ENCODE results near the gene SND1. TPM values are rescaled to one million over a fixed set of nuclear protein-coding genes. Genes with fewer than 3 reads are reported as not detected.

SND1 gene
- total RNA-seq, 4 donors from 2014 or later: 70.8 to 141 (median 85.7) TPM

DNA sequence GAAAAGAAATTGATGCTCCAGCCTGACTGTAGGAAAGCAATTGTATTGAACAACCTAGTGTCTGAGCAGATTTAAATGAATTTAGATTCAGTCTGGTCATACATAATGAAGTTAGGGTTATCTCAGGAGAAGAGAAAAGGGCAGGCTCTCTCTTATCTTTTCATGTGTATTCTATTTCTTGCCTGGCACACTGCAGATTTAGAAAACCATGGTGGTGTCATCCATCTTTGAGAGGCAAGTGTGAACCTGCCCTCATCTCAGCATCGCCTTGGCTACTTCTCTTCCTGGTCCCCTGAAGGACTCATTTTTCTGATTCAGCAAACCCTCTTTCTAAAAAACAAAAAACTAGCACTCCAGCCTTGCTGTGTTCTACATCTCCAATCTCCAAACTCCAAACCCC, 241.6 kb downstream of the SND1 start:
- H3K9me3 ChIP-seq: no peaks in the 10 kb centered on the region
- H3K27ac ChIP-seq: no peak overlapping the region
- DNase-seq (ENCODE audit: low spot score in 2 of 2): no peak
- H3K27me3 ChIP-seq: no peaks in the 10 kb centered on the region
- 96 to 98% methylated on average over 1 of the region's 1 CpG for WGBS, 2 donors
- no peak overlapping the region for H3K4me3 ChIP-seq
- H3K4me1 ChIP-seq: peaks cover 0 to 40% (median 10%) of the 10 kb centered on the region in 4 donors
- TF ChIP-seq EP300 (IDR thresholded peaks at IDR 0.05) (no peak), POLR2A (IDR thresholded peaks at IDR 0.05) (no peak)
- TF ChIP-seq, protein P1, sequence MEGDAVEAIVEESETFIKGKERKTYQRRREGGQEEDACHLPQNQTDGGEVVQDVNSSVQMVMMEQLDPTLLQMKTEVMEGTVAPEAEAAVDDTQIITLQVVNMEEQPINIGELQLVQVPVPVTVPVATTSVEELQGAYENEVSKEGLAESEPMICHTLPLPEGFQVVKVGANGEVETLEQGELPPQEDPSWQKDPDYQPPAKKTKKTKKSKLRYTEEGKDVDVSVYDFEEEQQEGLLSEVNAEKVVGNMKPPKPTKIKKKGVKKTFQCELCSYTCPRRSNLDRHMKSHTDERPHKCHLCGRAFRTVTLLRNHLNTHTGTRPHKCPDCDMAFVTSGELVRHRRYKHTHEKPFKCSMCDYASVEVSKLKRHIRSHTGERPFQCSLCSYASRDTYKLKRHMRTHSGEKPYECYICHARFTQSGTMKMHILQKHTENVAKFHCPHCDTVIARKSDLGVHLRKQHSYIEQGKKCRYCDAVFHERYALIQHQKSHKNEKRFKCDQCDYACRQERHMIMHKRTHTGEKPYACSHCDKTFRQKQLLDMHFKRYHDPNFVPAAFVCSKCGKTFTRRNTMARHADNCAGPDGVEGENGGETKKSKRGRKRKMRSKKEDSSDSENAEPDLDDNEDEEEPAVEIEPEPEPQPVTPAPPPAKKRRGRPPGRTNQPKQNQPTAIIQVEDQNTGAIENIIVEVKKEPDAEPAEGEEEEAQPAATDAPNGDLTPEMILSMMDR (IDR thresholded peaks at IDR 0.05): no peak
- peaks cover 0 to 7% (median 0%) of the 10 kb centered on the region in 3 donors for H3K36me3 ChIP-seq

DNA sequence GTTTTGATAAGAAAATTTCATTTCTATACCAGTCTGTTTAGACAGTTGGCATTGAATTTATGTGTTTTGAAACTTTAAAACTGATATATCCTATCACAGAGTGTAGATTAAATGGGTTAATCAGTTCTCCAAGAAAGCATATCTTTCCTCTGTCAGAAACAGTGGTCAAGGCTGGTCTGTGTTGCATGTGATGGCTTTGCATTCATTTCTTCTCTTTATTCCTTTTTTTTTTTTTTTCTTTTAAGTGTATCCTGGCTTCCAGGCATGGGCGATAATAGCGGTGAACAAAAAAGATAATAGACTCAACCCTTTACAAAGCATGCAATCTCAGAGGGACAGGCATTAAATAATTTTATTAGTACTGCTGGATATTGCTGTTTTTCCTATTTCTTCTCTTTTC, 242.6 kb downstream of the SND1 start:
- no peaks in the 10 kb centered on the region for H3K9me3 ChIP-seq
- WGBS, 2 donors: 98 to 100% methylated on average over 2 of the region's 2 CpGs
- H3K4me1 ChIP-seq: peaks cover 0 to 31% (median 10%) of the 10 kb centered on the region in 4 donors
- TF ChIP-seq POLR2A (IDR thresholded peaks at IDR 0.05): no peak
- no peak for DNase-seq (ENCODE audit: low spot score in 2 of 2)
- H3K36me3 ChIP-seq: no peaks in the 10 kb centered on the region
- H3K27me3 ChIP-seq: no peaks in the 10 kb centered on the region
- no peak overlapping the region for H3K4me3 ChIP-seq
- H3K27ac ChIP-seq: no peak overlapping the region

DNA sequence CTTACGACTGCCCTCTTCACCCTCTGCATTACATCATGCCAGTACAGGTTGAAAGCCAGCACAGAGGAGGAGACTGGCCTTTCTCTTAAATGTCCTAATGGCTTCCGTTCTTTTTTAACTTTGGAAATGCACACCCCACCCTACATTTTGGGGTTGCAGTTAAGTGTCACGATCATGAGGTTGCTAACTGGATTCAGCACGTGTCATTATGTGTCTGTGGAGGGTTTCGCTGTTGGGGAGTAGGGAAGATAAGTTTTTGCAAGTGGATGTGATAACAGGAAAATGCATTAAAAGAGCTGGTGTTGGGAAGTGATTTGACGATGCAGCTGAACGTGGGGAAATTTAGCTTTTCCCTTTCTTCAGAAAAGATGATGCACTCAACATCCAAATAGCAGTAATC, 243.4 kb downstream of the SND1 start:
- TF ChIP-seq POLR2A (IDR thresholded peaks at IDR 0.05) (no peak), EP300 (IDR thresholded peaks at IDR 0.05) (no peak)
- TF ChIP-seq, protein P1 (IDR thresholded peaks at IDR 0.05): no peak
- Histone ChIP-seq H3K27me3 (no peaks in the 10 kb centered on the region), H3K27ac (no peak overlapping the region), H3K4me1 (peaks cover 0 to 28% (median 15%) of the 10 kb centered on the region in 4 donors), H3K9me3 (no peaks in the 10 kb centered on the region), H3K4me3 (no peak overlapping the region), H3K36me3 (no peaks in the 10 kb centered on the region)
- WGBS, 2 donors: 93 to 94% methylated on average over 7 of the region's 7 CpGs
- DNase-seq (ENCODE audit: low spot score in 2 of 2): no peak

DNA sequence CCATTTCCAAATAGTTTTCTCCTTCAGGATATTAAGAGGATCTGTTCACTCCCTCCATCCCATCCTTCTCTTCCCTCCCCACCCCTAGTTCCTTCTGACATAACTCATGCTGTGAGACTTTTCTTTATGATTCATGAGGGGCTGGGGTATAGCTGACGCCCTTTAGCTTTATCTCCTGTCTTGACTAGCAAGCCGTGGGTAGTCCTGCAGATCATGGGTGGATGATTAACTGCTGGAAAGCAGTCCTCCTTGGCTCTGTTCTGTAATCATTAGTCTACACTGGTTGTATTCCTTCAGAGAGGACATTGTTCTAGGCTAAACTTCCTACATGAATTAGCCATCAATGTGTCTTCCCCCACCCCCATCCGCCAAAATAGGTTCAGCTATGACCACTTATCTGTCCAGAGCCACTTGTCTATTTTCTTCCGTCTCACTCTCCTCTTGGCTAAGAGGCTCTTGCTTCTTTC, 243.9 kb downstream of the SND1 start:
- Histone ChIP-seq H3K36me3 (no peaks in the 10 kb centered on the region), H3K27ac (no peak overlapping the region), H3K27me3 (no peaks in the 10 kb centered on the region), H3K9me3 (no peaks in the 10 kb centered on the region), H3K4me3 (no peak overlapping the region), H3K4me1 (peaks cover 0 to 28% (median 17%) of the 10 kb centered on the region in 4 donors)
- DNase-seq (ENCODE audit: low spot score in 2 of 2): no peak
- no peak for TF ChIP-seq POLR2A (IDR thresholded peaks at IDR 0.05)
- no peak for TF ChIP-seq EP300 (IDR thresholded peaks at IDR 0.05)
- TF ChIP-seq, protein P1 (IDR thresholded peaks at IDR 0.05): no peak
- 73 to 87% methylated on average over 4 of the region's 4 CpGs for WGBS, 2 donors

DNA sequence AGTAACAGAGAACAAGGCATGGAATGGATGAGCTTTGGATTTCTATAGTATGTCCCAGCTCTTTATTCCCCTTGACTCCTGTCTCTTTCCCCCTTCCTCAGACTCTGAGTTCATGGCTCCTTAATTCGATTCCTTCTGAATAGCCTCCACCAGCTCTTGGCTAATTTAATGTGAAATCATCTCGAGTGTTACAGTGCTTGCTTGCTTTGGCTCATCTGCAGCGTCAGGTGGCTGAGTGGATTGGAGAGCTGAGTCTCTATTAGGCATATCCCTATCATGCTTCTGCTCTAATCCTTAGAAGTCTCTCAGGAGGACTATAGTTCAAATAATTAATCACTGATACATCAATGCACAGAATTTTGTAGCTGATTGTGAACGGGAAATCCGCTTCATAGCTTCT, 244.7 kb downstream of the SND1 start:
- Histone ChIP-seq H3K27ac (no peak overlapping the region), H3K27me3 (no peaks in the 10 kb centered on the region), H3K4me1 (peaks cover 0 to 28% (median 19%) of the 10 kb centered on the region in 4 donors), H3K4me3 (no peak overlapping the region), H3K9me3 (no peaks in the 10 kb centered on the region), H3K36me3 (no peaks in the 10 kb centered on the region)
- TF ChIP-seq EP300 (IDR thresholded peaks at IDR 0.05) (no peak), POLR2A (IDR thresholded peaks at IDR 0.05) (no peak)
- TF ChIP-seq, protein P1 (IDR thresholded peaks at IDR 0.05): no peak
- DNase-seq (ENCODE audit: low spot score in 2 of 2): no peak
- WGBS, 2 donors: 70 to 81% methylated on average over 5 of the region's 5 CpGs
